NCI-H526 treated with DMSO at 0.1 percent for 48 hours (cell line): Measurements from ENCODE around the gene NEDD4L.
A peak's percentile ranks its signal among the peaks of the same experiment; 100 is the strongest.
"Not testable (repeated sequence)": the region's sequence is repeated elsewhere in the genome, so short reads cannot be mapped to it uniquely, and the experiment has no call there.

Source experiments
- DNase-seq: peaks from one replicate; lab custom pipeline; 2025; lab: John Stamatoyannopoulos, UW

NEDD4L gene

GRCh38 chr18:58267493-58267892 lies 223.5 kb downstream of the NEDD4L start:
- no peak for DNase-seq

- DNase-seq, result no peak
Observed at GRCh38 chr18:58268849-58269248, 224.8 kb downstream of the NEDD4L start.

- no peak for DNase-seq
Observed at GRCh38 chr18:58269931-58270330, 225.9 kb downstream of the NEDD4L start.

- DNase-seq, result no peak
Observed at GRCh38 chr18:58270396-58270795, 226.4 kb downstream of the NEDD4L start.

- DNase-seq, result no peak
Observed at GRCh38 chr18:58271770-58272169, 227.7 kb downstream of the NEDD4L start.

- no peak for DNase-seq
Observed at GRCh38 chr18:58272209-58272608, 228.2 kb downstream of the NEDD4L start.

GRCh38 chr18:58272779-58273435 lies 228.9 kb downstream of the NEDD4L start:
- no peak for DNase-seq

DNA sequence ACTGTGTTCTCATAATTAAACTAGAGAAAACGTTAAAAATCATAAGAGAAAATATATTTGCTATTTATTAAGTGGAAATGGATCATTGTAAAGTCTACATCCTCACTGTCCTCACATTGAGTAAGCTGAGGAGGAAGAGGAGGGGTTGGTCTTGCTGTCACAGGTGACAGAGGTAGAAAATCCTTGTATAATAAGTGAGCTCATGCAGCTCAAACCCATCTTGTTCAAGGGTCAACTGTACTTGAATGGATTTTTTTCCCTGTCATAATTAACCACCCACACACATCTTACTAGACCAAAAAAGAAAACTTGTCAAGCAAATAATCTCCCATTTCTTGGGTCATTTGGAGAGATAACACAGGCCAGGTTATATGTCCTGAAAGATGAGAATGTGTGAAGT lies 231.2 kb downstream of the NEDD4L start:
- no peak for DNase-seq

DNA sequence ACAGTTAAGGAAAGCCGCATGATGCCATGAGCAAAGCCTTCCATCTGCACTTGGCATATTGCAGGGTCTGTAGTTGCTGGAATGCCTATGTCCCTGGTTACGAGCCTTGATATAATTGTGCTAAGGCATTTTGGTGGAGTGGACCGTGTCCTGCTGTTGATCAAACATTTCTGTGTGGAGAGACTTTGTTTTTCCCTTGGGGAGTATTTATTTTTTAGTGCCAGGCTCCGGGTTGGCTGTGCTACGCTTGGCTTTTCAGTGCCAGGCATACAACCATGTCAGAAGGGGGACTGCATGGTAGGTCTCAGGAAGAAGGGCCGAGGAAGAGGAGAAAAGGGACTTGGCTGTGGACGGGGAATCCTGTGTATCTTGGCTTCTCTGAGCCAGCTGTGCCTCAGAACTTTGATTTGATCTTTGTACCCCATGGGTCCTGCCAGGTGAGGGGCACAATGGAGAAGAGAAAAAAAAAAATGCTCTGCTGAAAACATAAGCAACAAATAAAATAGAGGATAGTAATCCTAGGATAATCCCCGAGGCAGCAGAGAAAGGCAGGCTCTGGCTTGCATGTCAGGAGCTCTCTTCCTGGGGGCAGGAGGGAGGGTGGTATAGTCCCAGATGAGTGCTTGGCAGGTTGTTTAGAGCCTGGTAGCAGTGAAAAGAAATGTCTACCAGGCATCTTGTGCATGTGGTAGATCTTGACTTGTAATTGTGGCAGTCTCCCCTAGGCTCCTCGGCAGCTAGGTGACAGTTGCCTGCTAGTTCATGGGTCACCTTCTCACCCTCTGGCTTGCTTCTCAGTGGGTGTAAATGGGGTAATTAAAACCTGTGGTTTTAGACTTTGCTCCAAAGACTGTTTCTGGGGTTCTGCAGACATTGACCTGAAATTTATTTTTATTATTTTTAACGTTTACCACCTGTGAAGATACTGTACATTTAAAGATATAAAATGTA lies 233.0 kb downstream of the NEDD4L start:
- no peak for DNase-seq

GRCh38 chr18:58279504-58280175 lies 235.6 kb downstream of the NEDD4L start:
- DNase-seq, result no peak

DNA sequence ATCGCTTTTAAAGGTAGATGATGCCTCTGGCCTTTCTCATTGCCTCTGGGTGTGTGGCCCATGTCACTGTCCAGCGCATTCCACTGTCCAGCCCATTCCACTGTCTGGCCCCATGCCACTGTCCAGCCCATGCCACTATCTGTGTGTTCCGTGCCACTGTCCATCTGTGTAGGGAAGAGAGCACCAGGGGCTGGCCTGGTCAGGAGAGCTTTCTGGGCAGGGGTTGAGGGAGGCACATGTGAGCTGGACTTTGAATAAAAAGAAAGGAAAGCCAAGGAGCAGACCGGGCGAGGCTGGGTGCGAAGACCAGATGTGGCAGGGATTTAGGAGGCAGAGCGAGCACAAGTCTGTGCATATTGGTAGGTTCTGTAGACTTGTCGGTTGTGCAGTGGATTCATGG lies 236.2 kb downstream of the NEDD4L start:
- no peak for DNase-seq

DNA sequence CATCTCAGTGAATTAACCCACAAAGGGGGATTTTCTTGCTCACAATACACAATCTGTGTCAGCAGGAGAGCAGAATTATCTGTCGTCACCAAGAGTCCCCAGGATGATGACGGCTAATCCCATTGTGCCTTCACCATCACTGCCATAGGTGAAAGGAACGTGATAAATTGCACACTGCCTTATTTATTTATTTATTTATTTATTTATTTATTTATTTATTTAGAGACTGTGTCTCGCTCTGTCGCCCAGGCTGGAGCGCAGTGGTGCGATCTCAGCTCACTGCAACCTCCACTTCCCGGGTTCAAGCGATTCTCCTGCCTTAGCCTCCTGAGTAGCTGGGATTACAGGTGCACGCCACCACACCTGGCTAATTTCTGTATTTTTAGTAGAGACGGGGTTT lies 238.8 kb downstream of the NEDD4L start:
- DNase-seq, result not testable (repeated sequence)

DNA sequence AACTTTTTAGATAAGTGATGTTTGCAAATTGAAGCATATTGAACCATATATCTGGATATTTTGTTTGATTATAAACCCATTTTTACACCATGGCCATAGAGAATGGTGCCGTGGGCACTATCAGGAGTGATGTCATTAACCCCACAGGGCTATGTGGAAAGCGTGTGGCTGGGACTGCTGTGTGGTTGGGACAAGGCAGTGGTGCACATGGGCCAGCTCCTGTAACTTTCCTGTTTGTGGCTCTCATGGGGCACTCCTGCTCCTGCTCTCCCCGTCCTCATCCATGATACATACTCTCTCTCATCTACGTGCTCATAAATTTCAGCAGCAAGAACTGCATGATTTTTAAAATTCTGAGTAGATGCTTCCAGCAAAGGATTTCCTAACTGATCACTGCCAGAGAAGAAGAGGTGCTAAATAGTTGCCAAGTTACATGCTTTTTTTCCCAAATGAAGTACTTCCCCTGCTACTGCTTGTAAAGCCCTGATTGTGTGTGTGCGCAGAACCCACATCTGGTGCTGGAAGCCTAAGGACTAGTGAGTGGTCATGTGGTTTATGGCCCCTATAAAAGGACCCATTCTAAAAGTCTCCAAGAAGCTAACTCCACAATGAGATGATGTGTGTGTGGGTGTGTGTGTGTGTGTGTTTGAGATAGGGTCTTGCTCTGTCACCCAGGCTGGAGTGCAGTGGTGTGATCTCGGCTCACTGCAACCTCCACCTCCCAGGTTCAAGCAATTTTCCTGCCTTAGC lies 240.8 kb downstream of the NEDD4L start:
- DNase-seq, result no peak

DNA sequence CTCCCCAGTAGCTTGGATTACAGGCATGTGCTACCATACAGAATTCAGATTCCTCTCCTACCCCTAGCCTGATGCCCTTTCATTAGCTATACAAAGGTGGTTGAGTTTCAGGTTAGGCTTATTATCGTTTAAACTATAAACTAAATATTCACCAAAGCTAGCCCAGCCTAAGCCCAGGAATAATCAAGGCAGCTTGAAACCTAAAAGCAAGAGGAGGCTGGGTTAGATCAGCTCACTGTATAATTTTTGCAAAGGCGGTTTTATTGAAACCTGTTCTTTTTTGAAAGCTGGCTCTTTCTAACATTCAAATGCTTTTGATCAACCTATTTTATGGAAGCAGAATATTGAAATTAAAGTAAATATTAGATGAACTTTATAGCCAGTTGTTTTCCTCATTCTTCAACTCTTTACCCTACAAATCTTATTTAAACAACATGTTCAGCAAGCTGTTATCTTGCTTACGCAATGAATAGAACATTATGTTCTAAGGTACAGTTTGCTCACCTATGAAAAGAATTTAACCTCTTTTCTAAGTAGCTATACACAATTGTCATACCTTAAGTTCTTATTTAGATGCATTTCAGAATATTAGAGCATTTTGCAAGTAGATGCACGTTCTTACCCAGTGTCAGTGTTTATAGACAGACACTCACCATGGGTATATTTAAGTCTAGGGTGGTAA lies 241.6 kb downstream of the NEDD4L start:
- no peak for DNase-seq

DNA sequence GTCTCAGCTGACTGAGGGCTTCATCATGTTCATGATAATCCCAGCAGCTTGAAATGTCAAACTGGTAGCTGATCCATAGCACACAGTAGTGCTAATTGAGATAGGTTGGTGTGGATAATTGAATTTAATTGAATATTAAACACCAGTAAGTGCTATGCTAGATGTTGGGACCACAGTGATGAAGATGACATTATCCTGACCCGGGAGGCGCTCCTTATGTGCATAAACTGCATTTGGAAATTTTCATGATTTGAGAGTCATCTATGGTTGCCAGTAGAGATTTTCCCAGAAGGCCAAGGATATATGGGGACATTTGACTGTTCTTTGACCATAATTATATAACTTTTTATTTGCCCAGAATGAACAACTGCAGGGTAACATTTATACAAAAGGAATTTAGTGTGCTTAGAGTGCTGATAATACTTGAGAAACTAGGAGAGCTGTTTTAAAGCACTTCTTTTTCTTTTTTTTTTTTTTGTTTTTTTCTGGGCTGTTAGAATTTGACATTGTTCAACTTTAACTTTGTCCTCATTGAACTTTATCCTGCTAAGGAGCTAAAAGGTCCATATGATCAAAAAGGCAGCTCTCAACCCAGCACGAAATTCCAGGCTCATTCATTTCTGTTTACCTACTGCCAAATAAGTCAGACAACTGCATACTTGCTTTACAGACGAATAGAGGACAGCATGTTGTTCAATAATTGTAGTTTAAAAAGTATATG lies 242.8 kb downstream of the NEDD4L start:
- DNase-seq, result no peak

GRCh38 chr18:58287353-58288274 lies 243.6 kb downstream of the NEDD4L start:
- peak; percentile 86 for DNase-seq

DNA sequence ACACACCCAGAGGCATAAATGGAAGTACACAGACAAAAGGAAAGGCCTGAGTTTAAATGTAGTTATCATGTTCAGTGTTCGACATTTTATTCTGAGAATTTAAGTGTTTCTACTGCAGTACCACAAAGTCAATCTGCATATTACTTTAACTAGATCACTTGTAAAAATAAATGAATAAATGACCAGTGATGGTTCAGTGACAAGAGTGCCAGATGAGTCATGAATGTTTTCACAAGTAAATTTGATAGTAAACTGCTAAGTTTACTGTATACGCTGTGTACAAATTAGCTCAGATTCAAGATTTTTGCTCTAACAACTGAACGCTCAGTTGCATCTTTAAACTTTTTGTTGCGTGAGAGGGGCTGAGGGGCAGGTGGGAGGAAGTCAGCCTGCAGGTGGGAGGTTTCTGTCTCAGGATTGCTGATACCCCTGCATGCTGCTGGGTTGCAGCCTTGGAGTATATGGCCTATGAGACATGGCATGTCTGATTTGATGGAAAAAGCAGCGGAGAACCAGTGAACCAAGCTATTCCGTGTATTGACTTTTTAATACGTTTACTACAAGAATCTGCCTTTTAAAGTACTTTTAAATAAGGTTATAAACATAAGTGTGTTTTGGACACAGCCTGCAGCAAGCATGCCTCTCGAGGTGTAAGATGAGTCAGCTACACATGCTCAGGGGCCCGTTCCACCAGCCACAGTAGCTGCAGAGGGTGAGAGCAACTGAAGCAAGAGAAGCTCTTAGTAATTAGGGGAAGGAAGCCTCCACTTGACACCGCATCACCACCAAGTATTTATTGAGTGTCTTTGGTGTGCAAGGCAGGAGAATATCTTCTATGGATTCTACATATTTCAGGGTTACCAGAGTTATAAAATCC lies 245.1 kb downstream of the NEDD4L start:
- no peak for DNase-seq

DNA sequence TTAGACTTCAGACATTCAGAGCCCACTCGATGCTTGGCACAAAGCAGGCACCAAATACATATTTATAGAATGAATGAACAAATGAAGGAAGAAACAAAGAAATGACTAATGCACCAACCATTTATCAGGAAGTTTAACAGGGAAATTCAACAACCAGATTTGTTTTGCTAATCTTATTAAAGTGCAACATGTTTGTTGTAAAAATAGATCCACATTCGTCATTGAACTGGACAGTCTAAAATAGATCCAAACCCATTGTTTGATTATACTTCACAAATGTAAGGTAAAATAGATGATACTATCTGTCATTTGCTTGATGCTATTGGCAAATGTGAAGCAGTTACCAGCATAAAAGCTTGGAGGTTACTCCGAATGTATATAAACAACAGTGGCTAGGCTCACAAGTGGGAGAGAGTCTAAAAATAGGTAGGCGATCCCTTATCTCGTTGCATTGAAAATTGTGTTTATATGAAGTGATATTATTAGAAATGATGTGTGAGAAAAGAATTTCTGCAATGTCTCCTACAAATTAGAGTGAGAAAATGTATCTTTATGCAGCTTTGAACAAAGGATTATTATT lies 246.2 kb downstream of the NEDD4L start:
- DNase-seq, result no peak
